HT1080 (cell line): Measurements from ENCODE around the gene ABCC3. TPM values are rescaled to one million over a fixed set of nuclear protein-coding genes. Genes with fewer than 3 reads are reported as not detected.

Experiments
- DNase-seq: peaks from one replicate; pipeline ENCODE4 v3.0.0-alpha.2; 2015; ENCODE audit warnings: low read depth
- total RNA-seq: library from RNA; depleted of rRNA; stranded (reverse); fragments of >200 nt; shearing (Covaris generic); gene quantifications from 2 replicates; pipeline ENCODE4 v1.2.3, GENCODE V29; 2014

The ABCC3 gene
- total RNA-seq, 1 experiment from 2014 or later: 6.4 TPM

- DNase-seq: no peak
These were observed 27.0 kb upstream of the ABCC3 start for GRCh38 chr17:50607522-50608175.

- DNase-seq: no peak
These were observed 25.8 kb upstream of the ABCC3 start for GRCh38 chr17:50608700-50609379.

- DNase-seq: no peak
These were observed 25.2 kb upstream of the ABCC3 start for GRCh38 chr17:50609380-50610074.

- DNase-seq: no peak
These were observed 23.0 kb upstream of the ABCC3 start for GRCh38 chr17:50611634-50612033.

- DNase-seq: no peak
These were observed 22.4 kb upstream of the ABCC3 start for GRCh38 chr17:50612281-50612680.

GRCh38 chr17:50613007-50613992 is 21.4 kb upstream of the ABCC3 start:
- no peak for DNase-seq

- DNase-seq: no peak
These were observed 20.1 kb upstream of the ABCC3 start for GRCh38 chr17:50614471-50615051.

GRCh38 chr17:50615828-50616227 is 18.9 kb upstream of the ABCC3 start:
- no peak for DNase-seq

GRCh38 chr17:50618300-50618699 is 16.4 kb upstream of the ABCC3 start:
- DNase-seq: peak; percentile 51

GRCh38 chr17:50618941-50619340 is 15.7 kb upstream of the ABCC3 start:
- peak; percentile 46 for DNase-seq

- no peak for DNase-seq
These were observed 15.2 kb upstream of the ABCC3 start for GRCh38 chr17:50619489-50619888.

GRCh38 chr17:50620237-50620636 is 14.4 kb upstream of the ABCC3 start:
- no peak for DNase-seq

GRCh38 chr17:50620858-50621257 is 13.8 kb upstream of the ABCC3 start:
- no peak for DNase-seq

- DNase-seq: no peak
These were observed 13.1 kb upstream of the ABCC3 start for GRCh38 chr17:50621574-50622031.

- no peak for DNase-seq
These were observed 10.3 kb upstream of the ABCC3 start for GRCh38 chr17:50624321-50624934.

- DNase-seq: no peak
These were observed 9.4 kb upstream of the ABCC3 start for GRCh38 chr17:50625032-50625871.

GRCh38 chr17:50626037-50626574 is 8.6 kb upstream of the ABCC3 start:
- DNase-seq: peak; percentile 78

GRCh38 chr17:50627036-50627781 is 7.5 kb upstream of the ABCC3 start:
- no peak for DNase-seq
